GM21526 (cell line): ENCODE results near the gene ZFR.
"Not testable (repeated sequence)": the region's sequence is repeated elsewhere in the genome, so short reads cannot be mapped to it uniquely, and the experiment has no call there.

Experiments
- ATAC-seq: cut with Tn5 transposase; IDR thresholded peaks from one replicate; pipeline ENCODE4 v1.9.1; 2021; ENCODE audit warnings: moderate library complexity; ENCODE audit not compliant: unreplicated experiment, low FRiP score

Gene ZFR

DNA sequence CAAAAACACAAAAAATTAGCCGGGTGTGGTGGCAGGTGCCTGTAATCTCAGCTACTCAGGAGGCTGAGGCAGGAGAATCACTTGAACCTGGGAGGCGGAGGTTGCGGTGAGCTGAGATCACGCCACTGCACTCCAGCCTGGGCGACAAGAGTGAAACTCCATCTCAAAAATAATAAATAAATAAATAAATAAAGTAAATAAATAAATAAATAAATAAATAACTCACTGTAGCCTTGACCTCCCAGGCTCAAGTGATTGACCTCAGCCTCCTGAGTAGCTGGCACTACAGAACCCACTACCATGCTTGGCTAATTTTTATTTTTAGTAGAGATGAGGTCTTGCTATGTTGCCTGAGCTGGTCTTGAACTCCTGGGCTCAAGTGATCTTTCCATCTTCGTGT lies 77.3 kb downstream of the ZFR start:
- not testable (repeated sequence) for ATAC-seq

DNA sequence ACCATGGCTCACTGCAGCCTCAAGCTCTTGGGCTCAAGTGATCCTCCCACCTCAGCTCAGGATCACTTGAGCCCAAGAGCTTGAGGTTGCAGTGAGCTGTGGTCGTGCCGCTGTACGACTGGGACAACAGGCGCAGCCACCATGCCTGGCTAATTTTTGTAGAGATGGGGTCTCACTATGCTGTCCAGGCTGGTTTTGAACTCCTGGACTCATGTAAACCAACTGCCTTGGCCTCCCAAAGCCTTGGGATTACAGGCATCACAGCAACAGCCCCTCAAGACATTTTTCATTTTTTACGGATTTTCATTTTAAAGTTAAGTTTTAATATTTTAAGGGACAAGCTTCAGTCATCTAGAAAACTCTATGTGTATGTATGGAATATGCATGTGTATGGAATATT lies 78.9 kb downstream of the ZFR start:
- ATAC-seq: no peak

DNA sequence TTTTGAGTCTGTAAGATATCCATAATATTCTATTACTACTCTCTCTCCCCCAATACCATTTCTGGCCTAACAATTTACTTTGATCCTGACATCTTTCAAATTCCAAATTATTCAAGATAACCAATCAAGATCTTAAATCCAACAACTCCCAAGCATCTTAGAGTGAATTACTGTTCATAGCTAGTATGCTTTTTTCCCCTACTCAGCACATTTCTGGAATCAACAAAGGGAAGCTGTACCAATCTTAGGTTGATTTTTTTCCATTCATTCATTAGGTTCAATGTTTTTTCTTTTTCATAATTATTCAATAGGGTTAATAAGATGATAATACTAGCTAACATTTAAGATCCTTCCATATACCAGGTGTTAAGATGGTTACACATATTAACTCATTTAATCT lies 81.5 kb downstream of the ZFR start:
- no peak for ATAC-seq

DNA sequence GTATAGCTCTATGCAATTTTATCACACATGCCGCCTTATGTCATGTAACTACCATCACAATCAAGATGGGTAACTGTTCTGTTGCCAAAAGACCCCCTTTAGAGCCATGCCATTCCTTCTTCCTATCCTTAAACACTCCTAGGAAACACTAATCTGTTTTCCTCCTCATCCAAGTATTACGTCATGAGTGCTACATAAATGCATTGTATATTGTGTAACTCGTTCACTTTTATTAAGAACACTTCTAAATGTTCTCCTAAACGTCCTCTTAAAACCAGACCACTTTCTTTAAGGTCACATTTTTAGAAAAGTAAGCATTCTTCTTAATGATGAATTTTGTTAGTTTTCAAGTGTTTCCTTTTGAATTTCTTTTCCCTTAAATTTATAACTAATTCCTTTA lies 82.0 kb downstream of the ZFR start:
- no peak for ATAC-seq

DNA sequence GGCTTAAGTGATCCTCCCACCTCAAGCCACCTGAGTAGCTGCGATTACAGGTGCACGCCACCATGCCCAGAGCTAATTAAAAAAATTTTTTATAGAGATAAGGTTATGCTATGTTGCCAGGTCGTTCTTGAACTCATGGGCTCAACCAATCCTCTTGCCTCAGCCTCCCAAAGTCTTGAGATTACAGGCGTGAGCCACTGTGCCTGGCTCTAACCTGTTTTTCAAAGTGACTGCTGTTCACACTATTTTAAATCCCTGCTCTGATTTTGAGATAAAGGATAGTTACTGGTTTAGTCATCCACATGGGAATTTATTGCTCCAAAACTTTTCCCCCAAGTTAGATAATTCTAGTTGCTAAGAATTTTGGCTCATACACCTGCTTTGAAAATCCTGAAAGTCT lies 83.6 kb downstream of the ZFR start:
- ATAC-seq: no peak

DNA sequence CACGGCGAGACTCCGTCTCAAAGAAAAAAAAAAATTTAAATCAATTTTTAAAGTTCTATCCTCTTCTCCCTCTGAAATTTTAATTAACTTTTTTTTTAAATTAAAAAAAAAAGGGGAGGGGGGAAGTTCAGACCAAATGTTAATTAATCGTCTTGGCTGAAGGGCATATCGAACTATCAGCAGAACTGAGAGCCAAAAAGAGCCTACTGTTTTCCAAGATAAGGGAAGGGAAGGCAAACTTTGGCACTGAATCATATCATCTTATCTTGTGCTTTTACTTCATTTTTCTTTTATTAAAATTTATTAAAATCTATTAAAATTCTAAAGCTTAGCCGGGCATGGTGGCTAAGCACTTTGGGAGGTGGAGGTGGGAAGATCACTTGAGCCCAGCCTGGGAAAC lies 85.9 kb downstream of the ZFR start:
- ATAC-seq: no peak

DNA sequence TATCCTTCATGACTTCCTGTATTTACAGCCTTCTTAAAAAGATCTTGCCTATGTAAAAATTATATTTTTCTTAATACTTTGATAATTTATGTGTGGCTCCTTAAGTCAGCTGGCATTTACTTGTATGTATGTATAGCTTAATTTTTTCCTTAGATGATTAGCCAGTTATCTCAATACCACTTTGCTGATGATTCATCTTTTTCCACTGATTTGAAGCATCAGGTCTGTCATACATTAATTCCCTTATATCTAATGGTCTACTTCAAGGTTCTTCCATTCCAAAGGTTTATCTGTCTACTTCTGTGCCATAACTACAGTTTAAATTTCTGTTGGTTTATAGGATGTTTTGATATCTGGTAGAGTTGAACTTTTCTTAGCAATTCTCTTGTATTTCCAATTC lies 86.9 kb downstream of the ZFR start:
- no peak for ATAC-seq

DNA sequence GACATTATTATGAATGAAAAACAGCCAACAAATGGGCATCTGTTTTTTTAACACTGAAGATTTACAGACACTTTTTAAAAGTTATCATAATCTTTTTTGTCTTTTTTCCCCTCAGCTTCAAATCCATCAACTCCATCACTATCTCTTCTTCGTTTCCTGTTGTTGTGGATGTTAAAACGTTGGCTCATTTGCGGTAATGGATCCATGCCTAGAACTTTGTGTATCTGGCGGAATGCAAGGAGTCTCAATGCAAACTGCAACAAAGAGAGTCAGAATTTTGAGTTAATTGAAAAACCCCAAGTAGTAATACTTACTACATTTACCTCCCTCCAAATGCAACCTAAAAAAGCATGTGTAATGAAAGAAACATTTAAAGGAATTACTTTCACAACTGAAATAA lies 88.9 kb downstream of the ZFR start:
- no peak for ATAC-seq

DNA sequence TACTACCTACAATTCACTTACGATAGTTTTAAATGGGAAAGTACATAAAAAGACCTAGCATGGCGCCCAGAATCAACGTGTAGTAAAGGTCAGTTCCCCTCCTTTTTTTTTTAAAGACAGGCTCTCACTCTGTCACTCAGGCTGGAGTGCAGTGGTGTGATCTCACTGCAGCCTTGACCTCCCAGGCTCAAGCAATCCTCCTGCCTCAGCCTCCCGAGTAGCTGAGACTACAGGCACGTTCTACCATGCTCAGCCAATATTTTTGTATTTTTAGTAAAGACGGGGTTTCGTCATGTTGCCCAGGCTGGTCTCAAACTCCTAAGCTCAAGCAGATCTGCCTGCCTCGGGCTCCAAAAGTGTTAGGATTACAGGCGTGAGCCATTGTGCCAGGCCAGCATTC lies 91.1 kb downstream of the ZFR start:
- ATAC-seq: no peak

DNA sequence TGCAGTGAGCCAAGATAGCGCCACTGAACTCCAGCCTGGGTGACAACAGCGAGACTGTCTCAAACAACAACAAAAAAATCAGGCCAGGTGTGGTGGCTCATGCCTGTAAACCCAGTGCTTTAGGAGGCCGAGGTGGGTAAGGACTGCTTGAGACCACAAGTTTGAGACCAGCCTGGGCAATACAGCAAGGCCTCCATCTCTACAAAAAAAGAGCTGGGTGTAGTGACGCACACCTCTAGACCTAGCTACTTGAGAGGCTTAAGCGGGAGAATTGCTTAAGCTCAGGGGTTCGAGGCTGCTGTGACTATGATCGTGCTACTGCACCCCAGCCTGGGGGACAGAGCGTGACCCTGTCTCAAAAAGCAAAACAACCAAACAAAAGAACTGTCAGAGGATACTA lies 91.9 kb downstream of the ZFR start:
- no peak for ATAC-seq

DNA sequence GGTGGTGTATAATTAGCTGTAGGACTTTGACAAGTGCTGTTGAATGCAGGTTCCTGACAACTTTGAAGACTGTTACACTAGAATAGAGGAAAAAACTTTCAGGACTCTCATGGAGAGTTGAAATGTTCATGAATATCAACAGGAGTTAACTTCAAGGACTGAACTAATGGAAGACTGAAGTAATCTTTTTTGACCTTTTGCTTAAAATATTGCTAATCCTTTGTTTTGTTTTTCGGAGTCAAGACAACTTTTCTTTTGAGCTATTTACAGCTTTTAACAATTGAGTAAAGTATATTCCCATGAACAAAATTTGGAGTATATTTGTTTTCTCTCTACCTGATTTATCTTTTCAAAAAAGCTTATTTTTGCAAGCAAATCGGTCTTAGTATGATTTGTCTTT lies 97.7 kb downstream of the ZFR start:
- ATAC-seq: no peak

DNA sequence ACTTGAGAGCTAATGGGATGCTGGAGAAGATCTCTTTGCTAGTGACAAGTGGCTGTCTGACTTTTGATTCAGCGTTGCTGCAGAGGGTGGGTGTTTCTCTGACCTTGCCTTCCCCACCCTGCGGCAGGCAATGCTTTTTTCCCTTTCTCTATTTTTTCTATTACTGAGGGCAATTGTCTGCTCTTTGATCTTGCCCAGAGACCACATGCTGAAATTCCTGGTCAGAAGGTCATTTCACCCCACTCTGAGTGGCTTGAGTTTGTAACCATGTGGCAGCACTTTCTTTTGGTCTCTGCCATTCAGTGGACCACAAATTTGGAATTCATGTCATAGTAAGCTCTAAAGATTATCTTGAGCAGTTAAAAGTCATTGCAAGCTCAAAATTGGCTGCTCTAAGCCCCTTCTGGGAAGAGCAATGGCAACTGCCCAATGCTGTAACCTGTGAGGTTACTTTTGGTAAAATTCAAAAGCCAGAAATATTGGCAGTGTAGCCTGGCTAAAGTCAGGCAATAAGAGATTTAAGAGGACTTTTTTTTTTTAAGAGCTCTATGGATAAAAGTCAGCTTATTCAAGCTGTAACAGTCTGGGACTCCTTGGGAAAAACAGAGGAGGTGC lies 101.4 kb downstream of the ZFR start:
- no peak for ATAC-seq

DNA sequence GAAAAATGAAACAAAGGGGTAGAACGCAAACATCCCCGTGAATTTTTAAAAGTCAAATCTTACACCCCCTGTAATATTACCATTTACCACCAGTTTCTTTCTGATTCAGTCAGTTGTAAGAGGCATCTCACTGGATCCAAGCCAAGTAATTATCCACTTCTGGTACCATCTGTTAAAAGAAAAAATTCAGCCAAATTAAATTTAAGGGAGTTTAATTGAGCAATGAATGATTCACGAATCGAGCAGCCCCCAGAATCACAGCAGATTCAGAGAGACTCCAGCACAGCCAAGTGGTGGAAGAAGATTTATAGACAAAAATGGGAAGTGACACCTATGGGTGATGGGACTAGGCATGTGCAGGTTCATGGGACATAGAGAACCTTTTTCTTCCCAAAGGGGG lies 101.9 kb downstream of the ZFR start:
- ATAC-seq: no peak

DNA sequence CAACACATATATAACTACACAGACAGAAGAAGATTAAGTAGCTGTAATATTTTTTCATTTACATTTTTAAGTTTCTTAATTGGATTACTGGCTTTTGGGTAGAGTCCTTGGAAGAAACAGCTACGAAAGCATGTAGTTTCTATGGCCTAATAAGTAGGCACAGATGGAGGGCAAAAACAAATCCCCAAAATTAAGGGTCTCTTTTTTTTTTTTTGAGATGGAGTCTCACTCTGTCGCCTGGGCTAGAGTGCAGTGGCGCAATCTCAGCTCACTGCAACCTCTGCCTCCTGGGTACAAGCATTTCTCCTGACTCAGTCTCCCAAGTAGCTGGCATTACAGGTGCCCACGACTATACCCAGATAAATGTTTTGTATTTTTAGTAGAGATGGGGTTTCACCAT lies 104.7 kb downstream of the ZFR start:
- ATAC-seq: no peak

DNA sequence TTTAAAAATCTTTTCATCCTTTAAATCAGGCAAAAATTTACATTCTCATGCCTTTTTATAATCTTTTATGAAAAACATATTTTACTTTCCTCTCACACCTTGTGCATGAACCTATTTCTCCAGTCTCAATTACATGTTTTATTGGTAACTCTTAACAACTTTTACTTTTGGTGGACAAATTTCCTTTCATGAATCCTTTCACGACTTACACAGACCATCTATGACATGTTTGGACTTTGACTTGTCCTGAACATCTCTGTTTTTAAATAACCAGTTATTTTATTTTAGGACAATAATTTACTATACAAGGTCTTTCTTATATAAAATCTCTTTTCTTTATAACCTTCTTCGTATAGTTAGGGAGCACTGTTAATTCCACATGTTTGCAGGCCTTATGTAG lies 105.3 kb downstream of the ZFR start:
- ATAC-seq: no peak

DNA sequence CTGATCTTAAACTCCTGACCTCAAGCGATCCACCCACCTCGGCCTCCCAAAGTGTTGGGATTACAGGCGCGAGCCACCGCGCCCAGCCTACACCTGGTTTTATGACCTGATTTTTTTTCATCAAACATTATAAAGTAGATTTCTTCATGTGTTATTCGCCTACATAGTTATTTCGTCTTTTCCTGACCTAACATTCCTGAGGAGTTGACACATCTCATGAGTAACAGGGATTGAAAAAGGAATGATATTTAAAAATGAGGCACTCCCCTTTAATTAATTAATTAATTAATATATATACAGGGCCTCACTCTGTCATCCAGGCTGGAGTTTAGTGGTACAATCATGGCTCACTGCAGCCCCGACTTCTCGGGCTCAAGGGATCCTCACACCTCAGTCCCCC lies 111.6 kb downstream of the ZFR start:
- ATAC-seq: no peak

DNA sequence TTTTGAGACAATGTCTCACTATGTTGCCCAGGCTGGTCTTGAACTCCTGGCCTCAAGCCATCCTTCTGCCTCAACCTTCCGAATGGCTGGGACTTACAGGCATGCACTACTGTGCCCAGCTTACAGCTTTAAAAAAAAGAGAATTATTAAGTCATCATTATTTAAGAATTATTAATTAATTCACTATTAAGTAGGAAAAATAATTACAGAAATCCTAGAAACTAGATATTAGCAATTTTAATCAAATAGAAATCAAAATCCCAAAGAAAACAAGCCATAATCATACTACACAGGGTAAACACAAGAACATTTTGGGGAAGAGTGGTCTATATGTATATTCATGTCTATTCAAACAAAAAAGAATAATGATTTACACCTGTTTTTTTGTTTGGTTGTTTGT lies 112.2 kb downstream of the ZFR start:
- no peak for ATAC-seq

DNA sequence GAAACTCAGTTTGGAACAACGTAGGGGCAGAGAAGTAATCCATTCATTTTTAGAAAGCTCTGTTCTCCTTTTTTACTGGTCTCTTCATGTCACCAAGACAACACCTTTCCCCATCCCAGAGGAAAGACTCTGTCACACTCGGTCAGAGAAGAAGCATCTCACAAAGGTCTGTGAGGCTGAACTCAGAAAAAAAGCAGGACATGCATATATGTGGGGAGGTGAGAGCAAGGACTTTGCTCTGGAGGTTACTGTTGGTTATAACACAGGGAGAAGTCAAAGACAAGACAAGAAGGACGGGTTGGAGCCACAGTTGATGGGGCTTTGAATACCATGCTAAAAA lies 112.6 kb downstream of the ZFR start:
- no peak for ATAC-seq

DNA sequence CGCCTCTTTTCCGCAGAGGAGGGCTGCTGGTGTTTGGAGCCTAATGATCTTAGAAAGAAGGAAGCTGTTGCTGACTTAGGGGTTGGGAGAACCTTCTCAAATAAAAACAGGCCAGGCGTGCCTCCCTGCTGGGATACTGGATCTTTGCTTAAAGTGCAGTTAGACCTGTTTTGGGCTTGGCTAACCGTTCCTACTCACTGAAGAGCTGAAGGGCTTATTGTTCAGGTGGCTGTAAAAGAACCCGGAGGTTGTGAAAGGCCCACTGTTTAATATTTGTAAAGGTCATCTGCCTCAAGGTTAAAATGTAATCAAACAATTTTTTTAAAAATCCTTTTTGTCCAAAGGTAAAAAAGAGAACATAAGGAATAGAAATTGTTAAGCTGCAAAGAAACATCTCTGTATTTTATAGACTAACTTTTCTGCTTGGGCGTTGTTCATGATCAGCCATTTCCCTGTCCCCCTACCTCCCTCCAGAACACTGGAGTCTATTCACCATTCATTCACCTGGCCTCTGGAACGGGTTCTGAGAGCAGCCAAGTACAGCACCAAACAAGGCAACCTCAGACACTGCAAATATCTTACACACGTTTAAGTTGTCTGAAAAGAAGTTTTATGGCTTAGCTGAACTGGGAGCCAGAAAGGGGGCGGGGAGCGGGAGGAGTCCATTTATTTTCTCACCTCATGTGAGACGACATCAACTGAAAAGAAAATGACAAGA lies 113.2 kb downstream of the ZFR start:
- no peak for ATAC-seq

DNA sequence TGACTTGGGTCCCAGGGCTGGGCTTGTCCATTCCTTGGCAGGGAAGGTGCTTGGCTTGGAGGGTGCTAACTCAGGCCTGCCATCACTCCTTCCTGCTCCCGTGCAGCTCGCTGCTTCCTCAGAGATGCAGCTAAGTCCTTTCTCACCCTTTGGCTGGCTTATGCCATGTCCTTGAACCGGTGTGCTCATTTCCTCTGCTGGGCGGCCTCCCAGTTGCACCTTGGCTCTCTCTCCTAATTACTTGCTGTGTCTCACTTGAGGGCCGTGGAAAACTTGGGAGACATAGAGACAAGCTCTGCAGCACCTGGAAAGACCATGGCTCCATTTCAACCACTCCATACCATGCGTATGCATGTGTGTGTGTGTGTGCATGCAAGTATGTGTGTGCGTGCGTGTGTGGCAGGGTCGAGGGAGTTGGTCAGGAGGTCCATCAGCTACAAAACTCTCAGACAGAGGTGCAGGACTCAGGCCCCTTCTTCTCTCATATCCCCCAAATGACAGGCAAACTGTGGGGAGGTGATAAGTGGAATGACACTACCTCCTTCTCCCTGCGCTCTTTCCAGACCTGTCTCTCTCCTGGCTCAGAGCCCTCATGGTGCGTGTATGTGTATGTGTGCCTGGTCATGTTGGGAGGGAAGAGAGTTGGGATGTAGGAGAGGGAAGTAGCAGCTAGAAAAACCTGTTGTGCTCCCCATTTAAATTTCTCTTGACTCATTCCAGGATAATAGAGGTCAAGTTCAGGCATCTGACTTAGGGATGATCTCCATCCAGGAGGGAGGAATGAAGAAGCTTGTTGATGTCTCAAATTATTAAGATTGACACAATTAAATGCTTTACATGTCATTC lies 114.2 kb downstream of the ZFR start:
- no peak for ATAC-seq

DNA sequence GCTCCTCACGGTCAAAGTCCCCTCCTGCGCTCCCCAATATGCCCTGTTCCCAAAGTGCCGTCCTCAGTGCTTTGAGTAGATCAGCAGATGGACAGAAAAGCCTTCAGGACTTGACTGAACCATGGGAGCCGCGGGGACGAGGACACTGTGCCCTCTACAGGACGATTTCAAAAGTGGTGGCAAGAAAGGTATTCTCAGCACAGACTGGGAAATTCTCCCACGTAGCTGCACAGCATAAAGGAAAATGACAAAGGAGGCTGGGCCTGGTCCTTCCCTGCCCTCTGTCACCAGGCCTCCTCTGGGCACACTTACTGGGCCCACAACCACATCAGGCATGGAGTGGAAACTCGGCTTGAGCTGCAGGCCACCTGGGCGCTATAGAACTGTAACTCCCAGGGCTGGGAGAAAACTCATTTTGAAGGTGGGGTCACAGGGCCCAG lies 115.1 kb downstream of the ZFR start:
- no peak for ATAC-seq

DNA sequence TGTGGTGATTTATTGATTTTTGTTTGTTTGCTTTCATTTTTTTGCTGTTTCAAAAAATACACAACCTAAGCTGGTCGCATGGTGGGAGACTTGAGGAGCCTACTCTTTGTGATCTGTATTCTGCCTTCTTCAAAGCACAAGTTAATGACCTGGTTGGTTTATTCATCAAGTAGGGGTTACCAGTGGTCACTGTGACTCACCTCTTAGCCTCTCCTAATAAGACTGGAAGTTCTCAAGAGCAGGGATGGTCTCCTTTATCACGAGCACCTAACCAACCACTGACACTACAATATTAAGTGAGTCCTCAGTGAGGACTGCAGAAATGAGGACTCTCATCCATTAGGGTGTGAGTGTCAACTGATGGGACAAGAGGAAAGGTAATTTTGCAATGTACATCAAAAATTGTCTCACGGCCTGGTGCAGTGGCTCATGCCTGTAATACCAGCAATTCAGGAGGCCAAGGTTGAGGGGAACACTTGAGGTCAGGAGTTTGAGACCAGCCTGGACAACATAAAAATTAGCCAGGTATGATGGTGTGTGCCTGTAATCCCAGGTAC lies 118.2 kb downstream of the ZFR start:
- ATAC-seq: no peak
